DMS114 treated with DMSO at 0.1 percent for 48 hours (cell line): ENCODE measurements around the gene YIPF2.
"Not testable (repeated sequence)": the region's sequence is repeated elsewhere in the genome, so short reads cannot be mapped to it uniquely, and the experiment has no call there.

ENCODE experiments used
- DNase-seq: peaks from one replicate; lab custom pipeline; 2025; ENCODE audit not compliant: unreplicated experiment; lab: John Stamatoyannopoulos, UW

Gene YIPF2

GRCh38 chr19:10941649-10942048 is 13.2 kb upstream of the YIPF2 start:
- DNase-seq: not testable (repeated sequence)

GRCh38 chr19:10936661-10937084 is 8.2 kb upstream of the YIPF2 start:
- DNase-seq: peak; percentile 66

- no peak for DNase-seq
Observed at GRCh38 chr19:10935371-10936059, 7.1 kb upstream of the YIPF2 start.

- DNase-seq: no peak
Observed at GRCh38 chr19:10929402-10929794, 959 bp upstream of the YIPF2 start.

GRCh38 chr19:10927730-10928562 is 493 bp downstream of the YIPF2 start:
- no peak for DNase-seq

GRCh38 chr19:10924597-10924996 is 3.8 kb downstream of the YIPF2 start:
- no peak for DNase-seq

GRCh38 chr19:10923260-10924112 is 5.0 kb downstream of the YIPF2 start:
- DNase-seq: no peak

GRCh38 chr19:10922638-10923014 is 5.8 kb downstream of the YIPF2 start:
- DNase-seq: no peak

GRCh38 chr19:10921910-10922637 is 6.4 kb downstream of the YIPF2 start:
- DNase-seq: no peak

GRCh38 chr19:10921199-10921909 is 7.1 kb downstream of the YIPF2 start:
- no peak for DNase-seq

GRCh38 chr19:10920781-10921180 is 7.7 kb downstream of the YIPF2 start:
- DNase-seq: no peak

GRCh38 chr19:10920288-10920655 is 8.2 kb downstream of the YIPF2 start:
- no peak for DNase-seq

- no peak for DNase-seq
Observed at GRCh38 chr19:10919352-10920287, 8.8 kb downstream of the YIPF2 start.

GRCh38 chr19:10918359-10918758 is 10.1 kb downstream of the YIPF2 start:
- no peak for DNase-seq

- DNase-seq: no peak
Observed at GRCh38 chr19:10916602-10917001, 11.8 kb downstream of the YIPF2 start.

GRCh38 chr19:10915130-10916091 is 13.0 kb downstream of the YIPF2 start:
- DNase-seq: no peak

GRCh38 chr19:10913716-10914340 is 14.6 kb downstream of the YIPF2 start:
- no peak for DNase-seq

- no peak for DNase-seq
Observed at GRCh38 chr19:10912619-10913018, 15.8 kb downstream of the YIPF2 start.
